K562 (cell line): ENCODE data around the gene SLC25A4. TPM values are rescaled to one million over a fixed set of nuclear protein-coding genes. Genes with fewer than 3 reads are reported as not detected.

Experiments used
- CBFA2T2 ChIP-seq: fragments of 450-650 bp; conservative IDR thresholded peaks from 2 replicates; pipeline ENCODE4 v1.6.1; 2017; ENCODE audit warnings: mild to moderate bottlenecking
- DACH1 ChIP-seq: fragments of 450-650 bp; IDR thresholded peaks from 2 replicates; pipeline ENCODE4 v1.6.1; 2018; ENCODE audit not compliant: partially characterized antibody
- JUND ChIP-seq, 2 experiments: IDR thresholded peaks; 2 replicates in 1 of 2; 3 replicates in 1 of 2; pipeline ENCODE4 v1.6.1; 2011; ENCODE audit warnings: borderline replicate concordance in 2 of 2, low read depth in 2 of 2, low read length in 2 of 2, improper control_type of control experiment in 1 of 2, missing biosample characterization in 1 of 2, missing genetic modification characterization in 1 of 2, missing genetic modification reagents in 1 of 2
- L3MBTL2 ChIP-seq: fragments of 450-650 bp; IDR thresholded peaks from 2 replicates; pipeline ENCODE4 v1.6.1; 2016; ENCODE audit warnings: mild to moderate bottlenecking, moderate library complexity
- MCM3 ChIP-seq: fragments of 450-650 bp; IDR thresholded peaks from 2 replicates; pipeline ENCODE4 v1.6.1; 2016
- MEIS2 ChIP-seq: fragments of 450-650 bp; IDR thresholded peaks from 2 replicates; pipeline ENCODE4 v1.6.1; 2014; ENCODE audit warnings: mild to moderate bottlenecking; ENCODE audit not compliant: partially characterized antibody
- PRPF4 ChIP-seq: fragments of 200-400 bp; formaldehyde crosslinking; IDR thresholded peaks from one replicate; pipeline ENCODE4 v1.6.1; 2017; ENCODE audit warnings: low read length, low read depth, mild to moderate bottlenecking; ENCODE audit not compliant: insufficient read depth, poor library complexity, severe bottlenecking
- RB1 ChIP-seq: fragments of 450-650 bp; IDR thresholded peaks from 2 replicates; pipeline ENCODE4 v1.6.1; 2017; ENCODE audit warnings: low read depth, mild to moderate bottlenecking
- RFX5 ChIP-seq: IDR thresholded peaks from 2 replicates; pipeline ENCODE4 v1.6.1; 2011; ENCODE audit warnings: low read depth, mild to moderate bottlenecking, improper control_type of control experiment, low read length
- SLC30A9 ChIP-seq: fragments of 250-450 bp; sonication (Bioruptor Pico); IDR thresholded peaks from 2 replicates; pipeline ENCODE4 v1.8.0; 2022; ENCODE audit warnings: mild to moderate bottlenecking, moderate library complexity
- STAG1 ChIP-seq: sonication (generic); formaldehyde crosslinking; IDR thresholded peaks from 2 replicates; pipeline ENCODE4 v1.5.0; 2020; ENCODE audit warnings: missing genetic modification reagents, borderline replicate concordance
- ZC3H8 ChIP-seq: fragments of 450-650 bp; IDR thresholded peaks from 2 replicates; pipeline ENCODE4 v1.6.1; 2017
- ZNF174 ChIP-seq: fragments of 250-450 bp; sonication (Bioruptor Pico); IDR thresholded peaks from 2 replicates; pipeline ENCODE4 v1.4.0; 2020; ENCODE audit warnings: mild to moderate bottlenecking
- ZNF224 ChIP-seq: sonication (generic); formaldehyde crosslinking; IDR thresholded peaks from 2 replicates; pipeline ENCODE4 v1.8.0; 2022; ENCODE audit warnings: mild to moderate bottlenecking, missing genetic modification reagents
- ZNF263 ChIP-seq: sonication (generic); formaldehyde crosslinking; IDR thresholded peaks from 2 replicates; pipeline ENCODE4 v1.8.0; 2022; ENCODE audit warnings: mild to moderate bottlenecking, missing genetic modification reagents, borderline replicate concordance
- ZNF41 ChIP-seq: fragments of 250-450 bp; sonication (Bioruptor Pico); conservative IDR thresholded peaks from 2 replicates; pipeline ENCODE4 v1.4.0; 2020; ENCODE audit warnings: mild to moderate bottlenecking
- ZNF77 ChIP-seq: fragments of 250-450 bp; sonication (Bioruptor Pico); IDR thresholded peaks from 2 replicates; pipeline ENCODE4 v1.5.0; 2020
- ZNF778 ChIP-seq: fragments of 450-650 bp; formaldehyde crosslinking; IDR thresholded peaks from 2 replicates; pipeline ENCODE4 v1.4.0; 2020; ENCODE audit warnings: mild to moderate bottlenecking, moderate library complexity
- polyA plus RNA-seq, 8 experiments: library from polyadenylated mRNA; depleted of rRNA in 4 of 8; stranded (reverse) in 5 of 8; unstranded in 3 of 8; fragments of >200 nt; fragmentation: Nextera tagmentation in 2 of 8; fragmentation: Illumina TruSeq in 1 of 8; extraction: Ambion mirVana in 2 of 8; extraction: Trizol in 1 of 8; gene quantifications; 2 replicates each; pipeline versions ENCODE4 v1.2.1 to v1.2.3, GENCODE V29; 2011 to 2014; ENCODE audit warnings: inconsistent platforms in 1 of 8, missing spikeins in 1 of 8
- total RNA-seq, 7 experiments: library from RNA; depleted of rRNA in 6 of 7; stranded (reverse); fragments of >200 nt in 6 of 7; fragmentation: Illumina TruSeq in 2 of 7; extraction: Trizol in 2 of 7; gene quantifications; 2 replicates each; pipeline versions ENCODE4 v1.2.1 to v1.2.3, GENCODE V29; 2011 to 2021; ENCODE audit warnings: low replicate concordance in 1 of 7
- TF ChIP-seq, protein P1 (sequence below): fragments of 450-650 bp; IDR thresholded peaks from 2 replicates; pipeline ENCODE4 v1.6.1; 2016; ENCODE audit warnings: antibody characterized with exemption
- TF ChIP-seq, protein P2 (sequence below): sonication (generic); formaldehyde crosslinking; IDR thresholded peaks from 2 replicates; pipeline ENCODE4 v1.8.0; 2022; ENCODE audit warnings: mild to moderate bottlenecking, missing genetic modification reagents

Gene SLC25A4
- total and polyA plus RNA-seq, 9 of the 15 experiments (the other 6 are each of a cell fraction or from before 2014, with no cell fraction given): 8.3 to 28.6 (median 19.5) TPM

DNA sequence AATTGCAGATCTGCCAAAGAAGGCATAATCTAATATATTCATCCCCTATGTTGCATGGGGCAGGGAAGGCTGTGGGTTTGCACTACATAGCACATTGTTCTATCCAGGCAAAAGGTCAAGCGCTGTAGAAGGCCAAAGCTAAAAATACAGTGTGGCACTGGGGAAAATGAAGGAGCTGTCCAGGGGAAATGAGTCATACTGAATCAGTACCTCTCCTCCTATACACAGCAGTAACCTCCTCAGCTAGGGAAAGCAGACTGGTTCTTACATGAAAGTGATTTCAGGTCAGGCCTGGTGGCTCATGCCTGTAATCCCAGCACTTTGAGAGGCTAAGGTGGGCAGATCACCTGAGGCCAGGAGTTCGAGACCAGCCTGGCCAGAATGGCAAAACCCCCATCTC lies 31.0 kb upstream of the SLC25A4 start (continued):
- TF ChIP-seq SLC30A9 (no peak), MEIS2 (no peak), ZNF77 (CRISPR knock-in tag) (no peak), RFX5 (no peak), CBFA2T2 (no peak), STAG1 (CRISPR knock-in tag) (no peak), PRPF4 (no peak), MCM3 (no peak), ZNF778 (CRISPR knock-in tag) (no peak), ZNF41 (CRISPR knock-in tag) (no peak), DACH1 (no peak), ZC3H8 (no peak), JUND (IDR thresholded peaks at IDR 0.05; ENCODE audit: borderline replicate concordance, low read depth, low read length) (peak; percentile 89), JUND (tag; IDR thresholded peaks at IDR 0.05; ENCODE audit: borderline replicate concordance, low read depth, low read length) (peak; percentile 89; the same call in 2 of the 3 replicates), ZNF224 (CRISPR knock-in tag) (no peak), RB1 (no peak), ZNF174 (CRISPR knock-in tag) (no peak), ZNF263 (CRISPR knock-in tag) (no peak), L3MBTL2 (no peak)
- TF ChIP-seq, protein P1, sequence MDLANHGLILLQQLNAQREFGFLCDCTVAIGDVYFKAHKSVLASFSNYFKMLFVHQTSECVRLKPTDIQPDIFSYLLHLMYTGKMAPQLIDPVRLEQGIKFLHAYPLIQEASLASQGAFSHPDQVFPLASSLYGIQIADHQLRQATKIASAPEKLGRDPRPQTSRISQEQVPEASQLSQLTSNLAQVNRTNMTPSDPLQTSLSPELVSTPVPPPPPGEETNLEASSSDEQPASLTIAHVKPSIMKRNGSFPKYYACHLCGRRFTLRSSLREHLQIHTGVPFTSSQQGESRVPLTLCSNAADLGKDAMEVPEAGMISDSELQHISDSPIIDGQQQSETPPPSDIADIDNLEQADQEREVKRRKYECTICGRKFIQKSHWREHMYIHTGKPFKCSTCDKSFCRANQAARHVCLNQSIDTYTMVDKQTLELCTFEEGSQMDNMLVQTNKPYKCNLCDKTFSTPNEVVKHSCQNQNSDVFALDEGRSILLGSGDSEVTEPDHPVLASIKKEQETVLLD: no peak
- TF ChIP-seq, protein P2, sequence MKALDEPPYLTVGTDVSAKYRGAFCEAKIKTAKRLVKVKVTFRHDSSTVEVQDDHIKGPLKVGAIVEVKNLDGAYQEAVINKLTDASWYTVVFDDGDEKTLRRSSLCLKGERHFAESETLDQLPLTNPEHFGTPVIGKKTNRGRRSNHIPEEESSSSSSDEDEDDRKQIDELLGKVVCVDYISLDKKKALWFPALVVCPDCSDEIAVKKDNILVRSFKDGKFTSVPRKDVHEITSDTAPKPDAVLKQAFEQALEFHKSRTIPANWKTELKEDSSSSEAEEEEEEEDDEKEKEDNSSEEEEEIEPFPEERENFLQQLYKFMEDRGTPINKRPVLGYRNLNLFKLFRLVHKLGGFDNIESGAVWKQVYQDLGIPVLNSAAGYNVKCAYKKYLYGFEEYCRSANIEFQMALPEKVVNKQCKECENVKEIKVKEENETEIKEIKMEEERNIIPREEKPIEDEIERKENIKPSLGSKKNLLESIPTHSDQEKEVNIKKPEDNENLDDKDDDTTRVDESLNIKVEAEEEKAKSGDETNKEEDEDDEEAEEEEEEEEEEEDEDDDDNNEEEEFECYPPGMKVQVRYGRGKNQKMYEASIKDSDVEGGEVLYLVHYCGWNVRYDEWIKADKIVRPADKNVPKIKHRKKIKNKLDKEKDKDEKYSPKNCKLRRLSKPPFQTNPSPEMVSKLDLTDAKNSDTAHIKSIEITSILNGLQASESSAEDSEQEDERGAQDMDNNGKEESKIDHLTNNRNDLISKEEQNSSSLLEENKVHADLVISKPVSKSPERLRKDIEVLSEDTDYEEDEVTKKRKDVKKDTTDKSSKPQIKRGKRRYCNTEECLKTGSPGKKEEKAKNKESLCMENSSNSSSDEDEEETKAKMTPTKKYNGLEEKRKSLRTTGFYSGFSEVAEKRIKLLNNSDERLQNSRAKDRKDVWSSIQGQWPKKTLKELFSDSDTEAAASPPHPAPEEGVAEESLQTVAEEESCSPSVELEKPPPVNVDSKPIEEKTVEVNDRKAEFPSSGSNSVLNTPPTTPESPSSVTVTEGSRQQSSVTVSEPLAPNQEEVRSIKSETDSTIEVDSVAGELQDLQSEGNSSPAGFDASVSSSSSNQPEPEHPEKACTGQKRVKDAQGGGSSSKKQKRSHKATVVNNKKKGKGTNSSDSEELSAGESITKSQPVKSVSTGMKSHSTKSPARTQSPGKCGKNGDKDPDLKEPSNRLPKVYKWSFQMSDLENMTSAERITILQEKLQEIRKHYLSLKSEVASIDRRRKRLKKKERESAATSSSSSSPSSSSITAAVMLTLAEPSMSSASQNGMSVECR (CRISPR knock-in tag): no peak
